ENCODE results near the gene PRKAR1B.

PRKAR1B gene

GRCh38 chr7:575425-576366 is 151.4 kb downstream of the PRKAR1B start:
- no peaks in the 10 kb centered on the region for H3F3A ChIP-seq (ENCODE audit: low read depth)
- H3K27me3 ChIP-seq (ENCODE audit: insufficient read depth, low read length, poor library complexity, severe bottlenecking): no peaks in the 10 kb centered on the region
- no peaks in the 10 kb centered on the region for H3K36me3 ChIP-seq (ENCODE audit: insufficient read depth, low read length)
- H3K4me3 ChIP-seq (ENCODE audit: low read length, poor library complexity, severe bottlenecking): no peak overlapping the region
- no peak overlapping the region for H3K4me2 ChIP-seq (ENCODE audit: low read depth, low read length, poor library complexity, severe bottlenecking)
- H3K4me1 ChIP-seq (ENCODE audit: insufficient read depth, low read length, poor library complexity, severe bottlenecking): no peaks in the 10 kb centered on the region
- TF ChIP-seq EZH2phosphoT487 (IDR thresholded peaks at IDR 0.05; ENCODE audit: borderline replicate concordance) (no peak), CTCF (conservative IDR thresholded peaks at IDR 0.05; ENCODE audit: low read length) (no peak)
- H3K9me3 ChIP-seq (ENCODE audit: insufficient read depth, low read depth, low read length): no peaks in the 10 kb centered on the region
- H2AFZ ChIP-seq (ENCODE audit: low read length): no peak overlapping the region
- H3K9ac ChIP-seq (ENCODE audit: low read depth, low read length, poor library complexity, severe bottlenecking): no peak overlapping the region
- no peaks in the 10 kb centered on the region for H3K9me2 ChIP-seq (replicated peaks; ENCODE audit: low read depth, low read length)
- no peaks in the 10 kb centered on the region for H3K79me2 ChIP-seq (ENCODE audit: insufficient read depth, low read length)
- no peaks in the 10 kb centered on the region for H4K20me1 ChIP-seq (ENCODE audit: insufficient read depth, low read length, poor library complexity, severe bottlenecking)

- Histone ChIP-seq H3K9ac (ENCODE audit: low read depth, low read length, poor library complexity, severe bottlenecking) (no peak overlapping the region), H3K9me2 (replicated peaks; ENCODE audit: low read depth, low read length) (no peaks in the 10 kb centered on the region), H3K9me3 (ENCODE audit: insufficient read depth, low read depth, low read length) (no peaks in the 10 kb centered on the region), H2AFZ (ENCODE audit: low read length) (no peak overlapping the region), H3K4me2 (ENCODE audit: low read depth, low read length, poor library complexity, severe bottlenecking) (no peak overlapping the region), H4K20me1 (ENCODE audit: insufficient read depth, low read length, poor library complexity, severe bottlenecking) (no peaks in the 10 kb centered on the region), H3K27me3 (ENCODE audit: insufficient read depth, low read length, poor library complexity, severe bottlenecking) (no peaks in the 10 kb centered on the region), H3F3A (ENCODE audit: low read depth) (no peaks in the 10 kb centered on the region), H3K4me3 (ENCODE audit: low read length, poor library complexity, severe bottlenecking) (no peak overlapping the region), H3K79me2 (ENCODE audit: insufficient read depth, low read length) (no peaks in the 10 kb centered on the region), H3K36me3 (ENCODE audit: insufficient read depth, low read length) (no peaks in the 10 kb centered on the region), H3K4me1 (ENCODE audit: insufficient read depth, low read length, poor library complexity, severe bottlenecking) (no peaks in the 10 kb centered on the region)
- TF ChIP-seq CTCF (conservative IDR thresholded peaks at IDR 0.05; ENCODE audit: low read length): no peak
- no peak for TF ChIP-seq EZH2phosphoT487 (IDR thresholded peaks at IDR 0.05; ENCODE audit: borderline replicate concordance)
These were observed 152.3 kb downstream of the PRKAR1B start for GRCh38 chr7:574661-575395.

GRCh38 chr7:573933-574381 is 153.1 kb downstream of the PRKAR1B start:
- Histone ChIP-seq H2AFZ (ENCODE audit: low read length) (no peak overlapping the region), H3K36me3 (ENCODE audit: insufficient read depth, low read length) (no peaks in the 10 kb centered on the region), H3F3A (ENCODE audit: low read depth) (no peaks in the 10 kb centered on the region), H4K20me1 (ENCODE audit: insufficient read depth, low read length, poor library complexity, severe bottlenecking) (no peaks in the 10 kb centered on the region), H3K4me3 (ENCODE audit: low read length, poor library complexity, severe bottlenecking) (no peak overlapping the region), H3K9ac (ENCODE audit: low read depth, low read length, poor library complexity, severe bottlenecking) (no peak overlapping the region), H3K4me1 (ENCODE audit: insufficient read depth, low read length, poor library complexity, severe bottlenecking) (no peaks in the 10 kb centered on the region), H3K27me3 (ENCODE audit: insufficient read depth, low read length, poor library complexity, severe bottlenecking) (no peaks in the 10 kb centered on the region), H3K9me3 (ENCODE audit: insufficient read depth, low read depth, low read length) (no peaks in the 10 kb centered on the region), H3K79me2 (ENCODE audit: insufficient read depth, low read length) (no peaks in the 10 kb centered on the region), H3K9me2 (replicated peaks; ENCODE audit: low read depth, low read length) (no peaks in the 10 kb centered on the region), H3K4me2 (ENCODE audit: low read depth, low read length, poor library complexity, severe bottlenecking) (no peak overlapping the region)
- no peak for TF ChIP-seq CTCF (conservative IDR thresholded peaks at IDR 0.05; ENCODE audit: low read length)
- no peak for TF ChIP-seq EZH2phosphoT487 (IDR thresholded peaks at IDR 0.05; ENCODE audit: borderline replicate concordance)

All from Loucy (cell line).